Measurements from ENCODE around the gene VCX2.

DNA sequence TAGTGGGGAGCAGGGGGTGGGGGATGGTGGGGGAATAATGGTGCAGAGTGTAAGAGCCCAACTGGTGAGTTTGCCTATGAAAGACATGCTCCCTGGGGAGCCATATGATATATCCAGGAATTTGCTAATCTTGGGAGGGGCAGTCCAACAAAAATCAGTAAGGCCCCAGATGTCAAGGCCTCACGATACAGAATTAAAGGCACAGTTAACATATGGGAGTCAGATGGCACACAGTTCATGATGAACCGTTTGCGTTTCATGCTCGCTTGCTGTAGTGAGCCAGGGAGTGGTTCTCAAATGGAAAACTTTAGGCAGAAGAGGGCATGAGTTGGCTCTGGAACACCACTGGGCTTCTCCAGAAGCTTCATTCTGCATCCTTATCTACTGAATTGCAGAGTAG, 33.9 kb upstream of the VCX2 start:
- no peak for TF ChIP-seq ZNF274 (IDR thresholded peaks at IDR 0.05; ENCODE audit: low read depth, low read length)
- no peak for TF ChIP-seq SUZ12 (IDR thresholded peaks at IDR 0.05; ENCODE audit: extremely low read depth, insufficient read depth, insufficient read length)
- no peak for TF ChIP-seq YY1 (IDR thresholded peaks at IDR 0.05; ENCODE audit: insufficient read depth, insufficient read length)
